HG02885 (cell line): ENCODE data around the gene TOGARAM2.

Experiments
- ATAC-seq: cut with Tn5 transposase; IDR thresholded peaks from one replicate; pipeline ENCODE4 v1.9.1; 2021; ENCODE audit warnings: mild to moderate bottlenecking; ENCODE audit not compliant: unreplicated experiment, poor library complexity

TOGARAM2 gene

DNA sequence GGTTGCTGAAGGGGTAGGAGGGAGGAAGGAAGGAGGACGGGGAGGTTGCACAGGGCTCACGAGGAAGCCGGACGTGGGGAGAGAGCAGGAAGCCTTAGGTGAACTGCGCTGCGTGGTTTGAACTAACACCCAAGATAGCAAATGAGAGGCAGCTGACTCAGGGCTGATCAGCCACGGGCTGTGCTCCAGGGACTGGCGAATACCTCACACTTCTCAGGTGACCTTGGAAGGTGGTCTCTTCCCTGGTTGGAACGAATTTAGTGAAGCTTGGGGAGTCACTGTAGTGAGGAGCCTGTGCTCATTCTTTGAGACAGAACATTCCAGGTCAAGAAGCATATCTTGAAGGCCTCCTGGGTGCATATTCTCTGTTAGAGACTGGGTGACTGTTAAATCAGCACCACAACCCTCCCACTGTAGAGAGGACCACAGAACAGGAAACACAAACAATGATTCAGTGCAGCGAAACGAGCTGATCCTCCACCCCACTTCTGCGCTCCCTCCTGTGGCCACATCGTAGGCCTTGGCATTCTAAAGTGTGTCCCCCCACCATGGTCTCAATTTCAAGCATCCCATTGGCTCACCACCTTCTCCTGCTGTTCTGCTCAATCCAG lies 33.8 kb downstream of the TOGARAM2 start:
- peak; percentile 59 for ATAC-seq

DNA sequence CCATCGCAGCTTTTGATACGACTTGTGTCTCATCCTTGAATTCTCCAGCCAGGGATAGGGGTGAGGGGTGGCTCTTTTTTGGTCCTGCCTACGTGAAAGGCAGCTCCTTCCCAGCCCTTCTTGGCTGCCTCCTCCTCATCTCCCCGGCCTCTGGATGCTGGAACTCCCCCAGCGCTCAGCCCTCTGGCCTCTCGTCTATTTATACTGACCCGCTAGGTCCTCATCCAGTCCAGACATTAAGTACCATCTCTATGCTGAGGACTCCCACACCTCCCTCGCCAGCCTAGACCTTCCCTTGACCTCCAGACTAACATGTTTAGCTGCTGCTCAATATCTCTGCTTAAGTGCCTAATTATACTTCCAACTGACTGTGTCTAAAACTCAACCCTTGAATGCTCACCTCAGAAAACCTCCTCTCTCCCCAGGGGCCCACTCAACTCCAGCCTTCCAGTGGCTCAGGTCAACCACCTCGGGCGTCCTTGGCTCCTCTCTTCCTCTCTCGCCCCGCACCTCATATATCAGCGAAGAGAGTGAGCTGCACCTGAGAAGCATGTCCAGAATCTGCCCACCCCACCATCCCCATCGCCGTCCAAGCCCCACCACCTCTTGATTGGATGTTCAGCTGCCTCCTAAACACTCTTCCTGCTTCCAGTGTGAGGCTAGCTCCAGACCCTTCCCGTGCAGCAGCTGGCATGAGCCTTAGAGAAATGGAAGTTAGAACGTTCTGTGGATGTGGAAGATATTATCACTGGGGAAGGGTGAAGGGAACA lies 34.8 kb downstream of the TOGARAM2 start:
- no peak for ATAC-seq

DNA sequence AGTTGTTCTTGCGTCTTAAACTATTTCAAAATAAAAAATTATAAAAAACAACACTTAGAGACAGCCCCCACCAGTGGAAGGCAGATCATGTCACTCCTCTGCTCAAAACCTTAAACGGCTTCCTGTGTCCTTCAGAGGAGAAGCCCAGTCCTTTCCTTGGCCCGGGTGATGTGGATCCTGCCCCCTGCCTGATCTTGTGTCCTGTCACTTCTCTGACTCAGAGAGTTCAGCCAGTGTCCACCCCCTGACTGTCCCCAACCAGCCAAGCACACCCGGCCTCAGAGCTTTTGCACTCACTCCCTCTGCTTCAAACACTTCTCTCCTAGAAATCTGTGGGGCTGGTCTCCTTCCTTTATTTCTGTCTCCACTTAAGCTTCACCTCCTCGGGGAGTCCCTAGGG lies 35.4 kb downstream of the TOGARAM2 start:
- no peak for ATAC-seq

DNA sequence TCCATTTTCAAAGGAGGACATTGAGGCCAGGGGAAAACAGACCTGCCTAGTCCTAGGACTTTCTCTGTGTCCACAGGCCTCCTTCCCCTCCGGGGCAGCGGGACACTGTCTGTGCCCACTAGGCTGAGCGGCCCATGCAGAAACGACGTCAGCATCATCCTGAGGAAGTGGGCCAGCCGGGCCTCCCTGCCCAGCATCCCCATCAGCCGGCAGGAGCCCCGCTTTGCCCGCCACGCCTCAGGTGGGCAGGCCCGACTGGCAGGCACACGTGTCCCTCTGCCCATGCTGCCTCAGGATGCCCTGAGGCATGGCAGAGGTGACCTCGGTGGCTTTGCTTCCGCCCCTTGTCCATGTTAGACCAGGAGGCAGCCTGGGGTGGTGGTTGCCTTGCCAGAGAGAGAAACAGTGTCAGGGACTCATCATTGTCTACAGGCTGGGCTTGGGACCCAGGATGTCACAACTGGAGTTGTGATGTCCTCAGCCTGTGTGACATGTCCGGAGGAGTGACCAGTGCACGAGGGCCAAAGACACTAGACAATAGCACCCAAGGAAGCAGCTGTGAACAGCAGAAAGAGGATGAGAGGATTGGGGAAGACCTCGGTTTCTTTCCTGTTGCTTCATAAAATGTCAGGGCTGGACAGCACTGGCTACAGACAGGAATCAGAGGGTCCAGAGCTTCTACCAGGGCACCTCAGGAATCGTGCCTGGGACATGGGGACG lies 36.8 kb downstream of the TOGARAM2 start:
- ATAC-seq, result no peak

DNA sequence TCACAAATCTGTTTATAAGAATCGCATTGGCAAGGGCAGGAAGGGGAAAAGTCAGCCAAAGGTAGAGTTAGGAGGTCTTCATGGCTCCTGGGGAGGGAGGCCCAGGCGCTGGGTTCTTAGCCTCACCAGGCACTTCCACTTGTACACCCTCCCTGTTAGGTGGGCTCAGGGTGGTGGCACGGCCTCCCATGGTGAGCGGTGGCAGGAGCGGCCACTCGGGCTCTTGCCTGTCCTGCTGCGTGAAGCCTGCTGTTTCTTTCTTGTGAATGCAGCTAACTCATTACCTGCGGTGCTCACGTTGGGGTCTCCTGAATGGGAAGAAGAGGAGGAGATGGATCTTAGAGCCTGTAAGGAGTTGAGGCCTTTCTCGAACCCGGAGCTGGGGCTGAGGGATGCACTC lies 40.8 kb downstream of the TOGARAM2 start:
- no peak for ATAC-seq

DNA sequence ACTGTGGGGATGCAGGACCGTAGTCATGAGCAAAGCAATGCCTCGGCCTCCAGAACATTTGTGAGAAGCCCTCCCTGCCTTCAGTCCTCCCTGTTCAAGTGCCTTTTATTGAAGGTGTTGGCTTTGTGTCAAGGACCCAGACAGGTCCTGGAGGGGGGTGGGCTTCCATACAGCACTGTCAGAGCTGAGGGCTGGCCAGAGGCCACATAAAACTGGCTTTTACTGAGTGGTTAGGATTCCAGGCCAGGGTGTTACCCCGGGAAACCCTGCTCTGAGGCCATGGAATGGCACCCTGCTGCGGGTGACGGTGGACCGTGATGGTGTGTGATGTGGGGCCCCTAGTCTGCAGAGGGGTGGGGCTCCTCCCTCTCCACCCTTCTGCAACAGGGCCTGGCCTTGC lies 41.6 kb downstream of the TOGARAM2 start:
- ATAC-seq, result no peak

DNA sequence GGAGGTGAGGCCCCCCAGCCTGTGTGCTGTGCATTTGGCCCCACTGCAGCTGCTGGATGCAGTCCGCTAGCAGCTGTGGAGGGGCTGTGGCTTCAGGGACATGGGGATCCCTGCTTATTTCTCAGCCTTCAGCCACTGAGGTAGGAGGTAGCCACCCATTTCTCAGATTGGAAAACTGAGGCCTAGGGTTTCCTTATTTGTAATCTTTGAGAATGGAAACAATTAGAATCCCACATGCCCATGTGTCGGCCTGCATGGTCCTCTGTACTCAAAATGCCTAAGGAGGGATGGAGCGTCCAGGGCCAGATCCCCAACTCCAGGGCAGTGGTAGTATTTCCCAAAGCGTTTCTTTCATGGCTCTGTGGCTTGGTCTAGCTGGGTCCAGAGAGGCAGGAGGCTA lies 42.1 kb downstream of the TOGARAM2 start:
- ATAC-seq, result no peak

DNA sequence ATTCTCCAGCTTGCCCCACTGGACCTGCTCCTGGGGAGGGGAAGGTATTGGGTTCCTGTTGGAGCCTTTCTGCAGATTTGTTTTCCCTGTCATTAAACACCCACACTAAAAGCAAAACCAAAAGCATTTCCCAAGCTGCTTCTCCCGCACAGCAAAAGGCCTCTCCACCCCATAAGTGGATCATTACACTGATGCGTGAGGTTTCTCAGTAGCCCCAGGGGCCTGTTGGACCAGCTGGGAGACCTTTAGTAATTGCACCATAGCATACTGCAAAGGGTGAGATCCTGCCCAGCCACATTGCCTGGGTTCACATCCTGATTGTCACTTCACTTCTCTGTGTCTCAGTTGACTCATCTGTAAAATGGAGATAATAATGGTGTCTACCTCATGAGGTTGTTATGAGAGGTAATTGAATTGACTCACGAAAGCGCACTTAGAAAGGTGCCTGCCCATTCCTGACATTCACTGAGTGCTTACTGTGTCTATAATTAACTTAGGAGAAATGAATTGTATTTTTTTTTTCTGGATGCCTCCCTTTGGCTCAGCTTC lies 43.9 kb downstream of the TOGARAM2 start:
- ATAC-seq, result no peak

DNA sequence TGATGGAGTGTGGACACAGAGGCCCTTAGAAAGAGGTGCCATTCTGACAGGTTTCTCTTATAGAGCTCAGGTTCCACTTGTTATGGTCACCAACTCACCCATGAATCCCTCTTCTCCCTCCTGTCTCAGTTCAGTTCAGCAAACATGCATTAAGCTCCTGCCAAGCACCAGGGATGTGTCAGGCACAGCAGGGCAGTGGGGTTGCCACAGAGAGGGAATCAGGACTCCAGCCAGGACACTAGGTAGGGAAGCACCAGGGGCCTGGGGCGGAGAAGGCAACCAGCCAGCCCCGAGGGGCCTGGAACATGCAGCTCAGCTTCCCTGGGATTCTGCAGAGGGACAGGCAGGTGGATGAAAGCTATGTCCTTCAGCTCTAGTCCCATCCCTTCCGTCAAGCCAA lies 44.6 kb downstream of the TOGARAM2 start:
- no peak for ATAC-seq

DNA sequence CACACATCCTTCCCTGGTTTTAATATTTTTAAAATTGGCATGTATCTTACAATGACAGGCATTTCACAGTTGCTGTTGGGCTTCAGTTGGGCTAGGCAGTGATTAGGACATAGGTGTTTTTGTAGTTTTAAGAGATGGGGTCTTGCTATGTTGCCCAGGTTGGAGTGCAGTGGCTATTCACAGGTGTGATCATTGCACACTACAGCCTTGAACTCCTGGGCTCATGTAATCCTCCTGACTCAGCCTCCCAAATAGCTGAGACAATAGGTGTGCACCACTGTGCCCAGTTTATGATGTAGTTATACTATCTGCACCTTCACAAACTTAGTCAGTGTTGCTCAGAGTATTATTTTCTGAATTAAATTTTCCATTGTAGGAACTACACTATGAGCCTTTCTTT lies 49.9 kb downstream of the TOGARAM2 start:
- ATAC-seq, result no peak

DNA sequence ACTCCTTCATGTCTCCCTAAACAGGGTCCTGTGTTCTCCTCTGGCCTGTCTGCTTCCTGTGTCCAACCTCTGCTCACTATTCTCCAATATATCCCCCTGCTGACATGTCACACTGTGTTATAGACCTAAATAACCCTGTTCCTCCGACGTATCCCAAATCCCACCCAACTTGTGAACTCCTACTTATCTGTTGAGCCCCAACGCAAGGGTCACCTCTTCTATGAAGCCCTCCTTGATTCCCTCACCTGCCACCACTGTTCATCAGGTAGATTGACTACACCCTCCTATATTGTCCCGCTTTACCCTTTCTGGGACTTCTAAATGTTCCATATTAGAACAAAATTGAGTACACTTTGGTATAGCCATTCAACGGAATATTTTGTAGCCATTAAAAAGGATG lies 51.1 kb downstream of the TOGARAM2 start:
- ATAC-seq, result no peak

DNA sequence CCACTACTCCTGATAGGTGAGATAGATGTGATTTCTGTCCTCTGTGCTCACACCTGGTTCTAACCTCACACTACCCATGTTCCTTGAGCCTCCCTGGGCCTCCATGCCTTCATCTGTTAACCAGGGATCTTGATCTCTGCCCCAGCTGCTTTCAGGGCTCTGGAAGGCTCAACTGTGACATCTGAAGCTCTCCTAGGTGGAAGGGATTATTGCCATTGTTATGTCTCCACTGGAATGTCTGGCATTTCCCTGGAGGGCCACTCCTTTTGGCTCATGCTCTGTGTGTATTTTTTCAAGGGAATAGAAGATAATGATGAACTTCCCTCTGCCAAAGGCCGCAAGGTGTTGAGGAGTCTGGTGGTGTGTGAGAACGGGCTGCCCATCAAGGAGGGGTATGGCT lies 52.1 kb downstream of the TOGARAM2 start:
- no peak for ATAC-seq

DNA sequence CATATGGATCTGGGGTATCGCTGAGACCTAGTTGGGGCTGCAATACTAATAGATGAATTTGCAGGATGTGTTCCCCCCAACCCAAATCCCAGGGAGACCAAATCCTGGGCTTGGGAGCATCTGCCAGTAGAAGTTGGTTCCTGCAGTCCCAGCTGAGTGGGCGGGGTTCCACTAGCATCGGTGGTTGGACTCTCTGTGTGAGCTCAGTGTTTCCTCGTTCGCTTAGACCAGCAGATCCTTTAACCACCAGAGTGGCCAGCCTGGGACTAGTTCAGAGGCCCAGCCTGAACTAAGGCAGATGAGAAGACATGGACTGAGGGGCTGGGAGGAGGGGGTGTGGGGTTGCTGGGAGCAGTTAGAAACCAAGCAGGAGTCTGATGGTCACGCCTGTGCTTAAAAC lies 52.6 kb downstream of the TOGARAM2 start:
- no peak for ATAC-seq

DNA sequence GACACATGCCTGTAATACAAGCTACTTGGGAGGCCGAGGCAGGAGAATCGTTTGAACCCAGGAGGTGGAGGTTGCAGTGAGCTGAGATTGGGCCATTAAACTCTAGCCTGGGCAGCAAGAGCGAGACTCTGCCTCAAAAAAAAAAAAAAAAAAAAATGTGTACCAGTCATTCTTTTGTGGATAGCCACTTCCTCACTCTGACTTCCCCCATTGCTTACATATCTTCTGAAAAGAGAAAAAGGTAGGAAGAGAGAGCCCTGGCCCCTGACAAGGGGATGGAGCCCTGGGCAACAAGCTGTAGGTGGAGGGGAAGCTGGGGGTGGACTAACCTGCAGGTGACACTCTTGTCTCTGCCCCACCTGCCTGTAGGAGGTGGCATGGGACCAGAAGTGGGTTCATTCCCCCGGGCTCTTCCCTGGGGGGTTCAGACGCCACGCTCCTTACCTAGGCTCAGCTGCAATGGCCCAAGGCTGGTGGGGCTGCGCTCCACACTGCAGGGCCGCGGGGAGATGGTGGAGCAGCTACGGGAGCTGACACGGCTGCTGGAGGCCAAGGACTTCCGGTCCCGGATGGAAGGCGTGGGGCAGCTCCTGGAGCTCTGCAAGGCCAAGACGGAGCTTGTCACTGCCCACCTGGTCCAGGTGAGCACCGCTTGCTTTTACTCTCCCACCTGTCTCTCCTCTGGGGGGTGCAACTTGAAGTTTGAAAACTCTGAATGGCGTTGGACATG lies 54.1 kb downstream of the TOGARAM2 start:
- ATAC-seq, result no peak

DNA sequence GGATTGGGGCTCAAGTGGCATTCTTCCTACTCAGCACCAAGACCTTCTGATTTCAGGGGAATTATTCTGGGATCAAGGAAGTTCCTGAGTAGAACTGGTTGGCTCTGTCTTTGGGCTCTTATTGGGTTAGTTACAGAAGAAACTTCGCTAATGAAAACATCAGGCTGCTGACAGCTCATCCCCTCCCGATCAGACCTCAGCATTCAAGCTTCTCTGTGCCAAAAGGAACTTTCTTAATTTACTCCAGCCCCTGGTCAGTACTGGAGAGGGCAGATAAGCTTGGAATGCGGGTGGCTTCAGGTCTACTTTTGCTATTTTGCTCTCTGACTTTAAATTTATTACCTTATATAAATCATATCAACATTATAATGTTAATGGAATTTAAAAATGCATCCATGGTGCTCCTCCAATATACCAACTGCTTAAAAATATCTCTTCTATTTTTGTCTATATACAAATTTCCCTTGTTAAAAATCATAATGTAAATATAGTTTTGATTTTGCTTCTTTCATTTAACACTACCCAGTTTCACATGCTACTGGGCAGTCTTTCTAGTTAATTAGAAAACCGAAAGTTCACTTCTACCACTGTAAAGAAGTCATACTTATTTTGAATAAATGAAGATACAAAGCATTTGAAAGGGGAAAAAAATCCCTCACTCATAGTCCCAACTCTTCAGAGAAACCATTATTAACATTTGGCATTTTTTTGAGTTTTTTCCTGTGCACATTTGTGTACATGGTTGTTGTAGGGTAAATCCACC lies 58.8 kb downstream of the TOGARAM2 start:
- no peak for ATAC-seq

DNA sequence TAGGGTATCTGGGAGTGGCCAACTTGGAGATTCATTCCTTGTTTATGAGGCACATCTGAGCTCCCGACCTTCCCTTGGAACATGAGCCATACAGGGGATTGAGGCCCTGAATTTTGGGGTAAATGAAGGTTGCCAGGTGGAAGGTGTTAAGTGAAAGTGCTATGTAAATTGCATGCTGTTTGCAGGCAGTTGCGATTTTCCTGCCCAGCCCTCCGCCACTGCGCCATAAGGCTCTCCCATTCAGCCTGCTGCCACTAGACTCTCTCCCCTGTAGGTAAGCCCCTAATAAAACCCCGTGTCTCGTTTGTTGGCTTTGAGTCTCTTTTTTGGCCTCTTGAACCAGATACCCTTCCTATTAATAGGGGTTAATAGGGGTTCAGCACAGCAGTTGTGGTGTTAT lies 59.5 kb downstream of the TOGARAM2 start:
- no peak for ATAC-seq

DNA sequence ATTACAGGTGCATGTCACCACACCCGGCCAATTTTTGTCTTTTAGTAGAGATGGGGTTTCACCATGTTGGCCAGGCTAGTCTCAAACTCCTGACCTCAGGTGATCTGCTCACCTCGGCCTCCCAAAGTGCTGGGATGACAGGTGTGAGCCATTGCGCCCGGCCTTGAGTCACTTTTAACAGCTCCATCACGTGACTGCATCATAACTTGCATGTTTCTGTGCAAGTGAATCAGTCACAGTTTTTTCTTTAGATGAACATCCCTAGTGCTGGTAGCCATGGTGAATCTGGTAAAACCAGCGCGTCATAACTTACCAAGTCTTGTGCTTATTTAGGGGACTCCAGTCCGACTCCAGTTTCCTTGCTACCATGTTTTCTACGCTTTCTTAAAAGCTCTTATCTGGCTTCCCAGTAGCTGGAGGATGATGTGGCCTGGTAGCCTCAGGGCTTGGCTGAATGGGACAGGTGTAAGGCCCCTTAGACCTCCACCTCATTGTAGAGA lies 60.1 kb downstream of the TOGARAM2 start:
- ATAC-seq, result no peak

DNA sequence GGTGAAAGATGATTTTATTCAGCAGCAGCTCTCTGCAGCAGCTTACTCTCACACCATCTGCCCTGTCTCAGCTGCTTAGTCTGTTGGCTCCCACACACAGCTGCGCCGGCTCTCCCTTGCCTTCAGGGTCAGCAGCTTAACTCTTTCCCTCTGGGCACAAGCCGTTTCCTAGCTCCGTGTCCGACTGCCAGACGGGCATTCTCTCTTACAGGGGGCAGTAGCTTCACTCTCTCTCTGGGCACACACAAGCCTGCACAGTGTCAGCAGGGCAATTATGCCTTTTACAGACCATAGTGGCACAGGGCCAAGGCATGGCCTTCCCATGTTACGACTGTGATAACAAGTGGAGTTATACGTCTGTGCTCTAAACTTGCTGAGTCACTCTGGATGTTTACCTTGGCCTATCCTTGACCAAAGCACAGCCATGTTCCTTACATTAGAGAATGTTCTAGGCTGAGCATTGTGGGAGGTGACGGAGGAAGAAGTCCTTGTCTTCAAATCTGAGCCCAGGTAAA lies 61.5 kb downstream of the TOGARAM2 start:
- no peak for ATAC-seq

DNA sequence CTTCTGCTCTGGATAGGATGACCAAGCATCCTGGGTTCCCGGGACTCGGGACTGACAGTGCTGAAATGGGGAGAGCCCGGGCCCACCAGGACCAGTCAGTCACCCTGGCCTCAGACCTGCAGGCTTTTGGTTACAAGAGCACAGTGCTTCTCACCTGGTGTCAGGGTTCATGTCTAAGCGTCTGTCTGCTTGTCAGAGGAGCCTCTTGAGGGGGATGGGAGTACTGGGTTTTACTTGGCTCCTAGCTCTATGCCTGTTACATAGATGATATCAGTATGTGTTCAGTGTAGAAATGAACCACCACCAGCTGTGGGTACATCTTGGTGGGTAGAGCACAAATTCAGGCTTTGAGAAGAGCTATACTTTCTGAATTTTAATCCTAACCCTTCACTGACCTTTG lies 63.4 kb downstream of the TOGARAM2 start:
- no peak for ATAC-seq

DNA sequence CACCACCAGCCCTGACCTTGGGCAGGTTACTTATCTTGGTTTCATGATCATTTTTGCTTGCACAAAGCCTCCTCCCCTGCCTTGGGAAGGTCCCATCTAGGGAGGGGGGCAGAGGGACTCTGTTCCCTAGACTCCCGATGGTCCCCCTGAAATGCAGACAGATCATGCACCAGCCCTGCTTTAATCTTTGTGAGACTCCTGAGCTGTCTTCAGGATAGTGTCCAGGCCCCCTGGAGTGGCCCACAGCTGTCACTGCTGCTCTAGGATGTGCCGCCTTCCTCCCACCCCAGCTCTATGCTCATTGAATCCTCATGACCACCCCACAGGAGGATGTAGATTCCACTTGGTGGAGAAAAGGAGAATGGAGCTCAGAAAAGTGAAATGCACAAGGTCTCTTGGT lies 65.2 kb downstream of the TOGARAM2 start:
- no peak for ATAC-seq
